ENCODE data around the gene DAND5. TPM values are rescaled to one million over a fixed set of nuclear protein-coding genes. Genes with fewer than 3 reads are reported as not detected.

Gene DAND5
- total and polyA plus RNA-seq, 3 experiments from 2014 or later: not detected

- ChIA-PET CTCF (interaction anchor here (1.0 to 2.6 kb wide), 4 partner anchors 19 to 49 kb away, joined by 3 to 20 read pairs (median 3); no protein-coding TSS in a partner anchor), POLR2A (no interaction called here)
- H3K27me3 ChIP-seq (ENCODE audit: insufficient read depth, low read length, poor library complexity, severe bottlenecking): peaks cover 34% of the 10 kb centered on the region
- H3K27ac Mint-ChIP-seq: peak overlapping the region in 1 of 8 donors; percentile 36
- peaks cover 51 to 81% of the 10 kb centered on the region in 2 donors for H3K27me3 Mint-ChIP-seq
- H3K9me3 ChIP-seq (ENCODE audit: low read length): no peaks in the 10 kb centered on the region
- H3K4me1 ChIP-seq (ENCODE audit: insufficient read depth, low read length): peaks cover 25% of the 10 kb centered on the region
- H3K36me3 ChIP-seq (ENCODE audit: insufficient read depth, low read length): no peaks in the 10 kb centered on the region
- no peak overlapping the region for H3K27ac ChIP-seq (ENCODE audit: low read depth, low read length)
- no peak overlapping the region for H3K4me3 ChIP-seq (ENCODE audit: low read length)
- DNase-seq: no peak
- peaks cover 23 to 29% (median 23%) of the 10 kb centered on the region in 3 donors for H3K4me1 Mint-ChIP-seq
- peaks cover 0 to 4% (median 0%) of the 10 kb centered on the region in 5 donors for H3K9me3 Mint-ChIP-seq
- H3K4me3 Mint-ChIP-seq: peak overlapping the region in 5 of 7 donors; percentile 6 to 92 (median 72)
- peaks cover 0 to 2% (median 0%) of the 10 kb centered on the region in 3 donors for H3K36me3 Mint-ChIP-seq
These were observed 45.5 kb downstream of the DAND5 start for GRCh38 chr19:13014921-13015280.

GRCh38 chr19:13015361-13016223 lies 46.2 kb downstream of the DAND5 start:
- Histone ChIP-seq H3K27me3 (ENCODE audit: insufficient read depth, low read length, poor library complexity, severe bottlenecking) (peaks cover 34% of the 10 kb centered on the region), H3K9me3 (ENCODE audit: low read length) (no peaks in the 10 kb centered on the region), H3K4me3 (ENCODE audit: low read length) (no peak overlapping the region), H3K36me3 (ENCODE audit: insufficient read depth, low read length) (no peaks in the 10 kb centered on the region), H3K27ac (ENCODE audit: low read depth, low read length) (no peak overlapping the region), H3K4me1 (ENCODE audit: insufficient read depth, low read length) (peaks cover 25% of the 10 kb centered on the region)
- Mint-ChIP-seq H3K36me3 (peaks cover 0 to 2% (median 0%) of the 10 kb centered on the region in 3 donors), H3K4me1 (peaks cover 23 to 29% (median 23%) of the 10 kb centered on the region in 3 donors), H3K27ac (peak overlapping the region in 2 of 8 donors; percentile 22 to 29), H3K9me3 (peaks cover 0 to 4% (median 0%) of the 10 kb centered on the region in 5 donors), H3K27me3 (peaks cover 47 to 78% of the 10 kb centered on the region in 2 donors), H3K4me3 (peak overlapping the region in 1 of 7 donors; percentile 12)
- ChIA-PET CTCF (interaction anchor here (1.0 to 2.6 kb wide), 4 partner anchors 18 to 50 kb away, joined by 3 to 20 read pairs (median 3); no protein-coding TSS in a partner anchor), POLR2A (no interaction called here)
- no peak for DNase-seq

- Histone ChIP-seq H3K9me3 (ENCODE audit: low read length) (no peaks in the 10 kb centered on the region), H3K4me1 (ENCODE audit: insufficient read depth, low read length) (peaks cover 25% of the 10 kb centered on the region), H3K36me3 (ENCODE audit: insufficient read depth, low read length) (no peaks in the 10 kb centered on the region), H3K4me3 (ENCODE audit: low read length) (no peak overlapping the region), H3K27ac (ENCODE audit: low read depth, low read length) (no peak overlapping the region), H3K27me3 (ENCODE audit: insufficient read depth, low read length, poor library complexity, severe bottlenecking) (peaks cover 34% of the 10 kb centered on the region)
- Mint-ChIP-seq H3K36me3 (peaks cover 0 to 2% (median 0%) of the 10 kb centered on the region in 3 donors), H3K9me3 (peaks cover 0 to 4% (median 0%) of the 10 kb centered on the region in 5 donors), H3K27ac (no peak overlapping the region), H3K4me1 (peaks cover 23 to 29% (median 23%) of the 10 kb centered on the region in 3 donors), H3K4me3 (peak overlapping the region in 1 of 7 donors; percentile 24), H3K27me3 (peaks cover 47 to 74% of the 10 kb centered on the region in 2 donors)
- ChIA-PET CTCF (interaction anchor here (1.5 kb wide), 1 partner anchor 17 kb away, joined by 3 read pairs; no protein-coding TSS in a partner anchor), POLR2A (no interaction called here)
- no peak for DNase-seq
These were observed 46.9 kb downstream of the DAND5 start for GRCh38 chr19:13016245-13016627.

- H3K36me3 Mint-ChIP-seq: peaks cover 0 to 2% (median 0%) of the 10 kb centered on the region in 3 donors
- Histone ChIP-seq H3K4me1 (ENCODE audit: insufficient read depth, low read length) (peaks cover 25% of the 10 kb centered on the region), H3K4me3 (ENCODE audit: low read length) (no peak overlapping the region), H3K27me3 (ENCODE audit: insufficient read depth, low read length, poor library complexity, severe bottlenecking) (peaks cover 30% of the 10 kb centered on the region), H3K36me3 (ENCODE audit: insufficient read depth, low read length) (no peaks in the 10 kb centered on the region), H3K9me3 (ENCODE audit: low read length) (no peaks in the 10 kb centered on the region), H3K27ac (ENCODE audit: low read depth, low read length) (peak overlapping the region; percentile 39)
- no peak overlapping the region for H3K27ac Mint-ChIP-seq
- peaks cover 44 to 71% of the 10 kb centered on the region in 2 donors for H3K27me3 Mint-ChIP-seq
- DNase-seq: no peak
- POLR2A ChIA-PET: no interaction called here
- peaks cover 0 to 4% (median 0%) of the 10 kb centered on the region in 5 donors for H3K9me3 Mint-ChIP-seq
- peaks cover 23 to 27% (median 23%) of the 10 kb centered on the region in 3 donors for H3K4me1 Mint-ChIP-seq
- peak overlapping the region in 1 of 7 donors; percentile 24 for H3K4me3 Mint-ChIP-seq
- CTCF ChIA-PET: no interaction called here
These were observed 47.4 kb downstream of the DAND5 start for GRCh38 chr19:13016628-13017305.

- CTCF ChIA-PET: interaction anchor here (1.2 kb wide), 1 partner anchor 52 kb away, joined by 3 read pairs; no protein-coding TSS in a partner anchor
- no peak for DNase-seq
- peaks cover 25% of the 10 kb centered on the region for H3K27me3 ChIP-seq (ENCODE audit: insufficient read depth, low read length, poor library complexity, severe bottlenecking)
- peaks cover 22% of the 10 kb centered on the region for H3K4me1 ChIP-seq (ENCODE audit: insufficient read depth, low read length)
- H3K4me3 Mint-ChIP-seq: no peak overlapping the region
- H3K4me1 Mint-ChIP-seq: peaks cover 22 to 28% (median 27%) of the 10 kb centered on the region in 3 donors
- no peak overlapping the region for H3K4me3 ChIP-seq (ENCODE audit: low read length)
- no peak overlapping the region for H3K27ac Mint-ChIP-seq
- peaks cover 45 to 74% of the 10 kb centered on the region in 2 donors for H3K27me3 Mint-ChIP-seq
- no peaks in the 10 kb centered on the region for H3K36me3 ChIP-seq (ENCODE audit: insufficient read depth, low read length)
- POLR2A ChIA-PET: no interaction called here
- no peaks in the 10 kb centered on the region for H3K9me3 ChIP-seq (ENCODE audit: low read length)
- peaks cover 0 to 3% (median 0%) of the 10 kb centered on the region in 5 donors for H3K9me3 Mint-ChIP-seq
- H3K36me3 Mint-ChIP-seq: peaks cover 0 to 2% (median 0%) of the 10 kb centered on the region in 3 donors
- peak overlapping the region; percentile 39 for H3K27ac ChIP-seq (ENCODE audit: low read depth, low read length)
These were observed 48.1 kb downstream of the DAND5 start for GRCh38 chr19:13017306-13018034.

GRCh38 chr19:13018035-13018914 lies 48.9 kb downstream of the DAND5 start:
- no peak for DNase-seq
- Mint-ChIP-seq H3K27me3 (peaks cover 42 to 72% of the 10 kb centered on the region in 2 donors), H3K4me3 (no peak overlapping the region), H3K36me3 (no peaks in the 10 kb centered on the region), H3K27ac (no peak overlapping the region), H3K4me1 (peaks cover 15 to 26% (median 21%) of the 10 kb centered on the region in 3 donors), H3K9me3 (peaks cover 0 to 2% (median 0%) of the 10 kb centered on the region in 5 donors)
- peaks cover 25% of the 10 kb centered on the region for H3K27me3 ChIP-seq (ENCODE audit: insufficient read depth, low read length, poor library complexity, severe bottlenecking)
- ChIA-PET CTCF (interaction anchor here (1.2 kb wide), 1 partner anchor 53 kb away, joined by 3 read pairs; no protein-coding TSS in a partner anchor), POLR2A (no interaction called here)
- H3K27ac ChIP-seq (ENCODE audit: low read depth, low read length): peak overlapping the region; percentile 39
- no peaks in the 10 kb centered on the region for H3K36me3 ChIP-seq (ENCODE audit: insufficient read depth, low read length)
- H3K9me3 ChIP-seq (ENCODE audit: low read length): no peaks in the 10 kb centered on the region
- peaks cover 21% of the 10 kb centered on the region for H3K4me1 ChIP-seq (ENCODE audit: insufficient read depth, low read length)
- H3K4me3 ChIP-seq (ENCODE audit: low read length): no peak overlapping the region

- no peak overlapping the region for H3K27ac Mint-ChIP-seq
- H3K36me3 Mint-ChIP-seq: no peaks in the 10 kb centered on the region
- no peak overlapping the region for H3K4me3 Mint-ChIP-seq
- H3K4me1 Mint-ChIP-seq: peaks cover 13 to 24% (median 18%) of the 10 kb centered on the region in 3 donors
- DNase-seq: no peak
- POLR2A ChIA-PET: no interaction called here
- CTCF ChIA-PET: no interaction called here
- Histone ChIP-seq H3K27ac (ENCODE audit: low read depth, low read length) (no peak overlapping the region), H3K4me1 (ENCODE audit: insufficient read depth, low read length) (peaks cover 18% of the 10 kb centered on the region), H3K36me3 (ENCODE audit: insufficient read depth, low read length) (no peaks in the 10 kb centered on the region), H3K27me3 (ENCODE audit: insufficient read depth, low read length, poor library complexity, severe bottlenecking) (peaks cover 19% of the 10 kb centered on the region), H3K9me3 (ENCODE audit: low read length) (no peaks in the 10 kb centered on the region), H3K4me3 (ENCODE audit: low read length) (no peak overlapping the region)
- peaks cover 0 to 2% (median 0%) of the 10 kb centered on the region in 5 donors for H3K9me3 Mint-ChIP-seq
- peaks cover 40 to 67% of the 10 kb centered on the region in 2 donors for H3K27me3 Mint-ChIP-seq
These were observed 50.0 kb downstream of the DAND5 start for GRCh38 chr19:13019332-13019731.

Data from CD8-positive, alpha-beta memory T cell (primary cell).